Ectodermal cell (in vitro differentiated cells): Measurements from ENCODE around the gene CD19.

Experiments
- H3K27ac ChIP-seq: 2 replicates; pipeline ENCODE4 v1.7.0; 2013; ENCODE audit warnings: mild to moderate bottlenecking, low read depth, low read length; ENCODE audit not compliant: insufficient read depth, poor library complexity, severe bottlenecking
- H3K27me3 ChIP-seq: 2 replicates; pipeline ENCODE4 v1.7.0; 2013; ENCODE audit warnings: mild to moderate bottlenecking, low read length; ENCODE audit not compliant: insufficient read depth, control insufficient read depth, poor library complexity, severe bottlenecking
- H3K36me3 ChIP-seq: one replicate; pipeline ENCODE4 v1.7.0; 2013; ENCODE audit warnings: low read length; ENCODE audit not compliant: control insufficient read depth, insufficient read depth
- H3K4me1 ChIP-seq: one replicate; pipeline ENCODE4 v1.7.0; 2013; ENCODE audit warnings: low read length; ENCODE audit not compliant: control insufficient read depth, insufficient read depth
- H3K4me3 ChIP-seq: 2 replicates; pipeline ENCODE4 v1.7.0; 2013; ENCODE audit warnings: low read depth, low read length, control low read depth; ENCODE audit not compliant: insufficient read depth
- H3K9me3 ChIP-seq: 2 replicates; pipeline ENCODE4 v1.7.0; 2013; ENCODE audit warnings: mild to moderate bottlenecking, low read length, moderate library complexity; ENCODE audit not compliant: control insufficient read depth
- WGBS, 2 experiments: methylation state at CpG; one replicate each; pipeline ENCODE4 v1.1.7; 2013; ENCODE audit warnings: missing lambda C conversion rate in 2 of 2; 5-methylcytosine and 5-hydroxymethylcytosine counted together

Gene CD19

DNA sequence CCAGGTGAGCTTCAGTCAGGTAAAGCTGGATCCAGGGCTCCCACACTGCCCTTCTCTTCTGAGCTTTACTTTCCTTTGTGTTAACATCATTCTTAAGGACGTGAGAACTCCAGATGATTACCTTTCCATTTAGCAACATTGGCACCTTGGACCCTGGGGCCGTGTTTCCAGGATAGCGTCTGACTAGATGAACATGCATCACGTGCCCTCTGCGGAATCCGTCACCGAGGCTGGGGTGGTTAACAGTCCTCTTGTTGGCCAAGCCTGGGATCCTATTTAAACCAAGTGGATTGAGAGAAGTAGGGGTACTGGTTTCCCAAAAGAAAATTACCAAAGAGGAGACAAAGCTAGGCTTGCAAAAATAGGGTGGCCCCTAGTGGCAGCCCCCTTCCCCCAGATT lies 49.2 kb downstream of the CD19 start:
- Histone ChIP-seq H3K4me1 (peaks cover 2% of the 10 kb centered on the region), H3K4me3 (no peak overlapping the region), H3K27ac (no peak overlapping the region), H3K36me3 (peaks cover 16% of the 10 kb centered on the region), H3K9me3 (no peaks in the 10 kb centered on the region), H3K27me3 (no peaks in the 10 kb centered on the region)
- 94 to 98% methylated on average over 7 of the region's 7 CpGs for WGBS, 2 experiments

GRCh38 chr16:28981517-28981916 lies 49.7 kb downstream of the CD19 start:
- Histone ChIP-seq H3K9me3 (no peaks in the 10 kb centered on the region), H3K36me3 (peaks cover 16% of the 10 kb centered on the region), H3K4me1 (no peaks in the 10 kb centered on the region), H3K27me3 (no peaks in the 10 kb centered on the region), H3K4me3 (no peak overlapping the region), H3K27ac (no peak overlapping the region)
- WGBS, 2 experiments = 89 to 91% methylated on average over 12 of the region's 12 CpGs

DNA sequence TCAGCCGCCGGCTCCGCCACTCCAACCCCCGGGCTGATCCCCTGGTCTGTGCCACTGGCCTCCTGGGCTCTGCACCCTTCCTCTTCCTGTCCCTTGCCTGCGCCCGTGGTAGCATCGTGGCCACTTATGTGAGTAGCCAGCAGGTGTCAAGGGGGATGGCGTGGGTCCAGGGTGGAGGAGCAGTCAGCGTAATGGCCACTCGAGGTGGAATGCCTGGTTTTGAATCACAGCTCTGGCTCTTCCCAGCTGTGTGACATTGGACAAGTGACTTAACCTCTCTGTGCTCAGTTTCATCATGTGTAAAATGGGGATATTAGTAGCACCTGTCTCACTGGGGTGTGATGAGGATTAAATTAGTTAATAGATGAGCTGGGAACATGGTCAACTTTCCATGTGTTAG lies 50.6 kb downstream of the CD19 start:
- H3K4me3 ChIP-seq = no peak overlapping the region
- H3K9me3 ChIP-seq = no peaks in the 10 kb centered on the region
- no peak overlapping the region for H3K27ac ChIP-seq
- H3K36me3 ChIP-seq = peaks cover 16% of the 10 kb centered on the region
- H3K27me3 ChIP-seq = no peaks in the 10 kb centered on the region
- no peaks in the 10 kb centered on the region for H3K4me1 ChIP-seq
- 94 to 97% methylated on average over 10 of the region's 10 CpGs for WGBS, 2 experiments

DNA sequence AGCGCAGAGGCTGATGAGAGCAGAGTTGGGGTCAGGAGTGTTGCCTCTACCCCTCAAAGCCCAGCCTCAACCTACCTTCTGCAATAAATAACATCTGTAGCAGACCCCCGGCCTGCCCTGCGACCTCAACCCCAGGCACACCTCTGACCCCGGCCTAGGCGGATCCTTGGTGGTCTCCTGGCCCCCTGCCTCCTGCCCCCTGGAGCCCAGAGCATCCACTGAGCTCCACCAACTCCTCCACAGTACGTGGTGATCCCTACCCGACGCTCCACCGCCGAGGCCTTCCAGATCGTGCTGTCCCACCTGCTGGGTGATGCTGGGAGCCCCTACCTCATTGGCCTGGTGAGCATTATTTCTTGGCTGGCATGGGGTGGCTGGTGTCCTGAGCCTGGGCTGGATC lies 51.2 kb downstream of the CD19 start:
- WGBS, 2 experiments = 93 to 95% methylated on average over 11 of the region's 11 CpGs
- H3K4me3 ChIP-seq = no peak overlapping the region
- H3K36me3 ChIP-seq = peaks cover 16% of the 10 kb centered on the region
- no peak overlapping the region for H3K27ac ChIP-seq
- H3K9me3 ChIP-seq = no peaks in the 10 kb centered on the region
- no peaks in the 10 kb centered on the region for H3K4me1 ChIP-seq
- no peaks in the 10 kb centered on the region for H3K27me3 ChIP-seq

DNA sequence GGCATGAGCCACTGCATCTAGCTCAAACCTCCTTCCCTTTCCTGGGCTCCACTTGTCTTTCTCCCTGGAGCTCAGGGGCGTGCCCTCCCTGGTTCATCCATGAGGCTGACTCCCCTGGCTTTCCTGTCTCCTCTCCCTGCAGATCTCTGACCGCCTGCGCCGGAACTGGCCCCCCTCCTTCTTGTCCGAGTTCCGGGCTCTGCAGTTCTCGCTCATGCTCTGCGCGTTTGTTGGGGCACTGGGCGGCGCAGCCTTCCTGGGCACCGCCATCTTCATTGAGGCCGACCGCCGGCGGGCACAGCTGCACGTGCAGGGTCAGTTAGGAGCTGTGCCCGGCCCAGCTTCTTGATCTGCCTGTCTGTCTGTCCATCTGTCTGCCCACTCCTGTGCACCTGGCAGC lies 51.9 kb downstream of the CD19 start:
- WGBS, 2 experiments = 95% methylated on average over 18 of the region's 18 CpGs
- H3K9me3 ChIP-seq = no peaks in the 10 kb centered on the region
- no peaks in the 10 kb centered on the region for H3K27me3 ChIP-seq
- no peak overlapping the region for H3K27ac ChIP-seq
- peaks cover 16% of the 10 kb centered on the region for H3K36me3 ChIP-seq
- H3K4me3 ChIP-seq = no peak overlapping the region
- no peaks in the 10 kb centered on the region for H3K4me1 ChIP-seq

DNA sequence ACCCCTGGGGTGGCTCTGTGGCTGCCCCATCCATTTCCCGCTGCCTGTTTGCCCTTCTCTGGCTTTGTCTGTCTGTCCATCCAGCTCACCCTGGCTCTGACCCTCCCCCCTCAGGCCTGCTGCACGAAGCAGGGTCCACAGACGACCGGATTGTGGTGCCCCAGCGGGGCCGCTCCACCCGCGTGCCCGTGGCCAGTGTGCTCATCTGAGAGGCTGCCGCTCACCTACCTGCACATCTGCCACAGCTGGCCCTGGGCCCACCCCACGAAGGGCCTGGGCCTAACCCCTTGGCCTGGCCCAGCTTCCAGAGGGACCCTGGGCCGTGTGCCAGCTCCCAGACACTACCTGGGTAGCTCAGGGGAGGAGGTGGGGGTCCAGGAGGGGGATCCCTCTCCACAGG lies 52.3 kb downstream of the CD19 start:
- Histone ChIP-seq H3K36me3 (peaks cover 15% of the 10 kb centered on the region), H3K4me1 (no peaks in the 10 kb centered on the region)
- WGBS, 2 experiments = 93 to 94% methylated on average over 12 of the region's 12 CpGs

DNA sequence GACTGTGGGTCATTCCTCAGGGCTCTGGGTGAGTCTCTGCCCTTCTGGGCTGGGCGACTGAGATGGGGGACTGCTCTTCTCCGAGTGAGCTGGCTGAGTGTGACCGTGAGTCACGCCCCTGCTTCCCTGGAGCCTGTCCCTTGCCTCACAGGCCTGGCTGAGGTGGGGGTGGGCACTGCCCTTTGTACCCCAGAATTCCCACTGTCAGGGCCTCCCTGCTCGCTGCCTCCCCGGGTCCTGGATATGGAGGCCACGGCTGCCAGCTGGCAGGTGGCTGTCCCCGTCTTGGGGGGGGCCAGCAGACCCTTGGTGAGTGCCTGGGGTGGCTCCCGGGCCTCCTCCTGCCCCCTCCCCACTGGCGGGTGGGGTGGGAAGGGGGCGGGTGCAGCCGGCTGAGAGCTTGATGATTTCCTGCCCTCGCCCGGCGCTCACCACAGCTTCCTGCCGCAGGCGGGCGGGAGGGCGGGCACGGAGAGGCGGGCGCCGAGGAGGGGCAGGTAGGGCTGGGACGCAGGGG lies 52.9 kb downstream of the CD19 start, which contains the start of gene LAT:
Gene LAT (plus strand): TSS at position 434 of the 517 bp plus-strand sequence. CDS start 366 bp downstream, outside the sequence.
- H3K36me3 ChIP-seq = peaks cover 11% of the 10 kb centered on the region
- WGBS, 2 experiments = 90 to 93% methylated on average over 24 of the region's 24 CpGs
- no peaks in the 10 kb centered on the region for H3K4me1 ChIP-seq
- no peaks in the 10 kb centered on the region for H3K9me3 ChIP-seq
- no peaks in the 10 kb centered on the region for H3K27me3 ChIP-seq
- H3K4me3 ChIP-seq = no peak within 1 kb of the TSS
- no peak within 1 kb of the TSS for H3K27ac ChIP-seq

More for the DNA sequence above, 52.3 kb downstream of the CD19 start:
- no peak overlapping the region for H3K4me3 ChIP-seq
- no peaks in the 10 kb centered on the region for H3K27me3 ChIP-seq
- no peak overlapping the region for H3K27ac ChIP-seq
- no peaks in the 10 kb centered on the region for H3K9me3 ChIP-seq

- H3K4me1 ChIP-seq = no peaks in the 10 kb centered on the region
- WGBS, 2 experiments = 92 to 94% methylated on average over 19 of the region's 19 CpGs
- H3K36me3 ChIP-seq = peaks cover 11% of the 10 kb centered on the region
- H3K9me3 ChIP-seq = no peaks in the 10 kb centered on the region
- no peaks in the 10 kb centered on the region for H3K27me3 ChIP-seq
- no peak overlapping the region for H3K4me3 ChIP-seq
- no peak overlapping the region for H3K27ac ChIP-seq
Measured at GRCh38 chr16:28985211-28986041, 53.7 kb downstream of the CD19 start.

GRCh38 chr16:28986046-28986445 lies 54.3 kb downstream of the CD19 start:
- Histone ChIP-seq H3K4me3 (no peak overlapping the region), H3K4me1 (no peaks in the 10 kb centered on the region), H3K9me3 (no peaks in the 10 kb centered on the region), H3K36me3 (peaks cover 10% of the 10 kb centered on the region), H3K27ac (no peak overlapping the region), H3K27me3 (no peaks in the 10 kb centered on the region)
- WGBS, 2 experiments = 94 to 96% methylated on average over 9 of the region's 9 CpGs

DNA sequence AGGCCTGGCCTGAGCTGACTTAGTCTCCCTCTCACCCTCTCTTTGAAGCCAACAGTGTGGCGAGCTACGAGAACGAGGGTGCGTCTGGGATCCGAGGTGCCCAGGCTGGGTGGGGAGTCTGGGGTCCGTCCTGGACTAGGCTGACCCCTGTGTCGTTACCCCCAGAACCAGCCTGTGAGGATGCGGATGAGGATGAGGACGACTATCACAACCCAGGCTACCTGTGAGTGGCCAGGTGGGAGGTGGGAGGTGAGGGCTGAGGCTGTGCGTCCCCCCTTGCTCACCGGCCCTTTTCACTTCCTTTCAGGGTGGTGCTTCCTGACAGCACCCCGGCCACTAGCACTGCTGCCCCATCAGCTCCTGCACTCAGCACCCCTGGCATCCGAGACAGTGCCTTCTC lies 54.7 kb downstream of the CD19 start:
- no peaks in the 10 kb centered on the region for H3K27me3 ChIP-seq

More for the DNA sequence above, 54.7 kb downstream of the CD19 start:
- H3K36me3 ChIP-seq = peaks cover 6% of the 10 kb centered on the region
- H3K4me3 ChIP-seq = no peak overlapping the region
- H3K9me3 ChIP-seq = no peaks in the 10 kb centered on the region
- no peak overlapping the region for H3K27ac ChIP-seq
- 92 to 97% methylated on average over 13 of the region's 13 CpGs for WGBS, 2 experiments
- no peaks in the 10 kb centered on the region for H3K4me1 ChIP-seq
